SK-N-MC (cell line): ENCODE results near the gene PTPRN.
A peak's percentile ranks its signal among the peaks of the same experiment; 100 is the strongest.

Experiments
- DNase-seq: peaks from one replicate; pipeline ENCODE4 v3.0.0-alpha.2; 2011; ENCODE audit warnings: low read depth, low spot score
- H3K27ac ChIP-seq: fragments of 200-600 bp; sonication (generic); 2 replicates; pipeline ENCODE4 v1.5.1; 2016; ENCODE audit warnings: mixed run types
- H3K36me3 ChIP-seq: fragments of 200-600 bp; sonication (generic); 2 replicates; pipeline ENCODE4 v1.6.1; 2017; ENCODE audit warnings: antibody characterized with exemption, low read length, mixed read lengths; ENCODE audit not compliant: insufficient read depth
- H3K4me3 ChIP-seq: fragments of 200-600 bp; sonication (generic); 2 replicates; pipeline ENCODE4 v1.5.1; 2016
- H3K9ac ChIP-seq: fragments of 200-600 bp; sonication (generic); 2 replicates; pipeline ENCODE4 v1.8.0; 2017; ENCODE audit warnings: mixed run types, mixed read lengths; ENCODE audit not compliant: insufficient read length
- H3K9me3 ChIP-seq: fragments of 200-600 bp; sonication (generic); 2 replicates; pipeline ENCODE4 v1.6.1; 2017; ENCODE audit warnings: low read depth, mild to moderate bottlenecking, antibody characterized with exemption, low read length, moderate library complexity, mixed read lengths
- EZH2 ChIP-seq: fragments of 200-600 bp; sonication (generic); IDR thresholded peaks from one replicate; pipeline ENCODE4 v1.6.1; 2017; ENCODE audit warnings: antibody characterized with exemption
- FOXP2 ChIP-seq: optimal IDR thresholded peaks from 2 replicates; pipeline ENCODE3; 2011; ENCODE audit warnings: mild to moderate bottlenecking, moderate library complexity; ENCODE audit not compliant: insufficient read depth; ENCODE audit errors: extremely low read length, control extremely low read depth
- POLR2AphosphoS5 ChIP-seq: IDR thresholded peaks from 2 replicates; pipeline ENCODE4 v1.6.1; 2012; ENCODE audit warnings: mild to moderate bottlenecking, low read depth, low read length, borderline replicate concordance

PTPRN gene

GRCh38 chr2:219285894-219286425 lies 23.2 kb downstream of the PTPRN start:
- H3K4me3 ChIP-seq: no peak overlapping the region
- TF ChIP-seq EZH2: no peak
- TF ChIP-seq FOXP2: no peak
- H3K27ac ChIP-seq: no peak overlapping the region
- H3K9ac ChIP-seq: no peak overlapping the region
- peaks cover under 1% of the 10 kb centered on the region; the same call in 1 of the 2 replicates for H3K36me3 ChIP-seq
- DNase-seq: no peak
- H3K9me3 ChIP-seq: no peaks in the 10 kb centered on the region

DNA sequence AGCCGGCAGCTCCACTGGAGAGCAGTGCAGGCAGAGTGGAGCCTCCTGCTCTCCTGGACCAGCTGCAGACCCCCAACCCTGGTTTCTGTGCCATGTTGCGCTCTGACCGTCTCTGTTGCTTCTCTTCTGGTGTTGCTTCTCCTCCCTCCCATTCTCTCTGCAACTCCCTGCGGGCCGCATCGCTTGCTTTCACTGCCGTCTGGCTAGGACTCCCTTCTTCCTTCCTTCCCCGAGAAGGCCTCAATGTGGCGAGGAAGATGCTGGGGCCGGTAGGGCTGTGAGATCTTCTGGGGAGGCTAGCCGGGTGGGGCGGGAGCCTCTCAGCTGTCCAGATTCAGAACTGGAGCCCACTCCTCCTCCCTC lies 23.8 kb downstream of the PTPRN start:
- Histone ChIP-seq H3K4me3 (no peak overlapping the region), H3K9ac (no peak overlapping the region), H3K9me3 (no peaks in the 10 kb centered on the region), H3K27ac (no peak overlapping the region), H3K36me3 (peaks cover 4% of the 10 kb centered on the region; the same call in 1 of the 2 replicates)
- TF ChIP-seq POLR2AphosphoS5: no peak
- TF ChIP-seq EZH2: no peak
- TF ChIP-seq FOXP2: no peak
- DNase-seq: no peak

- TF ChIP-seq EZH2: no peak
- TF ChIP-seq FOXP2: no peak
- Histone ChIP-seq H3K36me3 (peaks cover 4% of the 10 kb centered on the region; the same call in 1 of the 2 replicates), H3K27ac (no peak overlapping the region), H3K4me3 (no peak overlapping the region), H3K9ac (no peak overlapping the region), H3K9me3 (no peaks in the 10 kb centered on the region)
- no peak for DNase-seq
Observed at GRCh38 chr2:219284501-219285372, 24.5 kb downstream of the PTPRN start.

GRCh38 chr2:219282943-219283581 lies 26.1 kb downstream of the PTPRN start:
- Histone ChIP-seq H3K27ac (no peak overlapping the region), H3K4me3 (no peak overlapping the region), H3K9ac (no peak overlapping the region), H3K9me3 (no peaks in the 10 kb centered on the region), H3K36me3 (peaks cover 4% of the 10 kb centered on the region; the same call in 1 of the 2 replicates)
- TF ChIP-seq POLR2AphosphoS5 (no peak), EZH2 (no peak), FOXP2 (no peak)
- no peak for DNase-seq

DNA sequence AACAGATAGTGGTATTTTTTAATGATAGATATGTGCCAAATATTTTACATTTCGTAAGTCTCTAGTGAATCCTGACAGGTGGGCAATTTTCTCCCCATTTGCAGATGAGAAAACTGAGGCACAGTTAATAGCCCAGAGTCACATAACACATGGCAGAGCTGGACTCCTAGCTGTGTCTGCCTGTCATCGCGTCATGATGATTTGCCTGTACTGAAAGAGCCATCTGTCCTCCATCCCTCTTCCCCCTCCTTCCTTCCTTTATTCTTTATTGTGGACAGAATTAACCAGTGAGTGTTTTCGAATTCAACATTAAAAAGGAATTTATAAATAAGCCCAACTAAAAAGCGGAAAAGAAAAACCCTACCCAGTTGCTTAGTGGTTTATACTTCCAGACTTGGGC lies 26.8 kb downstream of the PTPRN start:
- no peak for DNase-seq
- TF ChIP-seq EZH2: no peak
- no peak for TF ChIP-seq FOXP2
- TF ChIP-seq POLR2AphosphoS5: no peak
- H3K36me3 ChIP-seq: peaks cover 4% of the 10 kb centered on the region; the same call in 1 of the 2 replicates
- no peak overlapping the region for H3K9ac ChIP-seq
- no peaks in the 10 kb centered on the region for H3K9me3 ChIP-seq
- no peak overlapping the region for H3K4me3 ChIP-seq
- no peak overlapping the region for H3K27ac ChIP-seq

GRCh38 chr2:219281588-219281987 lies 27.6 kb downstream of the PTPRN start:
- H3K9me3 ChIP-seq: no peaks in the 10 kb centered on the region
- H3K9ac ChIP-seq: no peak overlapping the region
- H3K27ac ChIP-seq: no peak overlapping the region
- H3K4me3 ChIP-seq: no peak overlapping the region
- H3K36me3 ChIP-seq: peaks cover 4% of the 10 kb centered on the region; the same call in 1 of the 2 replicates
- DNase-seq: no peak
- TF ChIP-seq EZH2 (no peak), POLR2AphosphoS5 (no peak), FOXP2 (no peak)

GRCh38 chr2:219280651-219281050 lies 28.6 kb downstream of the PTPRN start:
- H3K36me3 ChIP-seq: peaks cover 4% of the 10 kb centered on the region; the same call in 1 of the 2 replicates
- no peak for DNase-seq
- H3K9ac ChIP-seq: no peak overlapping the region
- TF ChIP-seq FOXP2 (no peak), POLR2AphosphoS5 (no peak), EZH2 (no peak)
- H3K9me3 ChIP-seq: no peaks in the 10 kb centered on the region
- no peak overlapping the region for H3K27ac ChIP-seq
- no peak overlapping the region for H3K4me3 ChIP-seq

- Histone ChIP-seq H3K9ac (peak overlapping the region; percentile 73), H3K4me3 (peak overlapping the region; percentile 83), H3K36me3 (peaks cover 4% of the 10 kb centered on the region; the same call in 1 of the 2 replicates), H3K27ac (peak overlapping the region; percentile 58; the same call in 1 of the 2 replicates), H3K9me3 (no peaks in the 10 kb centered on the region)
- TF ChIP-seq EZH2: no peak
- no peak for TF ChIP-seq FOXP2
- TF ChIP-seq POLR2AphosphoS5: no peak
- DNase-seq: no peak
Observed at GRCh38 chr2:219279916-219280516, 29.2 kb downstream of the PTPRN start.
